ENCODE data around the gene LMAN2. TPM values are rescaled to one million over a fixed set of nuclear protein-coding genes. Genes with fewer than 3 reads are reported as not detected.

LMAN2 gene
- total and polyA plus RNA-seq, 10 donors = 50.1 to 211 (median 98.1) TPM

DNA sequence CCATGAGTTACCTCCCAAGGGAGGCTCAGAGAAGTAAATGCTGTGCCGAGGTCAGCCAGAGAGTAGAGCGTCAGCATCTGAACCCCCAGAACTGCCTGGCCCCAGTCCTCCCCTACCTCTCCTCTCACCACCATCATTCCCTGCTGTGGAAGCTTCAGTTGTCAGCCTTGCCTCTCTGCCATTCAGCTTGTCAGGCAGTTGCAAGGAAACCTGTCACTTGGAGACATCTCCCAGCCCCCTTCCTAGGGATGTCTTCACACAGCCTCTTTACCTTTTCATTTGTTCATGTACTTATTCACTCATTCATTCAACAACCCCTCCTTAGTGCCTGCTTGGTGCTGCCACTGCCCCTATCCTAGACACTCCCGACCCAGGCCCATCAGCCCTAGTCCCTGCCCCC, 8.4 kb upstream of the LMAN2 start:
- Histone ChIP-seq H3K4me1 (peaks cover 44 to 100% (median 85%) of the 10 kb centered on the region in 6 donors), H3K4me3 (peak overlapping the region in 3 of 8 donors; percentile 67 to 97 (median 85))
- DNase-seq = no peak

DNA sequence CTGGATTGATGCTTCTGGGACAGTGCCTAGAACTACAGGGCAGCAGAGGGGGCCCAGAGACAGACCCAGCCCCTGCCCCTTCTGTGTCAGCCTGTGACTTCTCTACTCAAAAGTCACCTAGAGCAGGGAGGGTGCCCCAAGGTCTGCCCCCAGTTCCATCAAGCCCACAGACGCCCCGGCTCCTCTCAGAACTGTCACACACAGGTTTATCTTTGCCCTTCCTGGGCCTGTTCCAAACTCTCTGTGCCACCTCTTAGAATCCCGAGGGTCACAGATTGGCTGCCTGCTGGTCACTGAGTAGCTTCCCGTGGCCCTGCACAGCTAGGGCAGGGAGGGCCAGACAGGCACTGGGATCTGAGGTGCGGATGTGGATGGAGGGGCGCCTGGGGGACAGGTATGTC, 8.0 kb upstream of the LMAN2 start:
- intact Hi-C loops (cut with DNase I; ENCODE audit: low total_unique reads) = no loop called here
- Histone ChIP-seq H3K4me1 (peaks cover 44 to 100% (median 83%) of the 10 kb centered on the region in 6 donors), H3K36me3 (no peaks in the 10 kb centered on the region), H3K27ac (peak overlapping the region in 4 of 8 donors; percentile 89 to 92 (median 90)), H3K4me3 (peak overlapping the region in 4 of 8 donors; percentile 67 to 97 (median 84)), H3K27me3 (replicated peaks in 1 of 7) (no peaks in the 10 kb centered on the region), H3K9me3 (peaks cover 0 to 5% (median 0%) of the 10 kb centered on the region in 8 donors)
- no peak for DNase-seq
- no peak for TF ChIP-seq POLR2AphosphoS5 (IDR thresholded peaks at IDR 0.05)
- TF ChIP-seq, protein P1, sequence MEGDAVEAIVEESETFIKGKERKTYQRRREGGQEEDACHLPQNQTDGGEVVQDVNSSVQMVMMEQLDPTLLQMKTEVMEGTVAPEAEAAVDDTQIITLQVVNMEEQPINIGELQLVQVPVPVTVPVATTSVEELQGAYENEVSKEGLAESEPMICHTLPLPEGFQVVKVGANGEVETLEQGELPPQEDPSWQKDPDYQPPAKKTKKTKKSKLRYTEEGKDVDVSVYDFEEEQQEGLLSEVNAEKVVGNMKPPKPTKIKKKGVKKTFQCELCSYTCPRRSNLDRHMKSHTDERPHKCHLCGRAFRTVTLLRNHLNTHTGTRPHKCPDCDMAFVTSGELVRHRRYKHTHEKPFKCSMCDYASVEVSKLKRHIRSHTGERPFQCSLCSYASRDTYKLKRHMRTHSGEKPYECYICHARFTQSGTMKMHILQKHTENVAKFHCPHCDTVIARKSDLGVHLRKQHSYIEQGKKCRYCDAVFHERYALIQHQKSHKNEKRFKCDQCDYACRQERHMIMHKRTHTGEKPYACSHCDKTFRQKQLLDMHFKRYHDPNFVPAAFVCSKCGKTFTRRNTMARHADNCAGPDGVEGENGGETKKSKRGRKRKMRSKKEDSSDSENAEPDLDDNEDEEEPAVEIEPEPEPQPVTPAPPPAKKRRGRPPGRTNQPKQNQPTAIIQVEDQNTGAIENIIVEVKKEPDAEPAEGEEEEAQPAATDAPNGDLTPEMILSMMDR (IDR thresholded peaks at IDR 0.05 in 8 of 11, conservative IDR thresholded peaks at IDR 0.05 in 3 of 11) = no peak
- TF ChIP-seq POLR2A (IDR thresholded peaks at IDR 0.05) = no peak
- 71 to 82% (median 80%) methylated on average over 4 to 6 of the region's 6 CpGs for WGBS, 5 donors

More for the DNA sequence above, 8.4 kb upstream of the LMAN2 start:
- H3K9me3 ChIP-seq = peaks cover 0 to 5% (median 0%) of the 10 kb centered on the region in 8 donors
- peaks cover 0 to 3% (median 1%) of the 10 kb centered on the region in 6 donors for H3K36me3 ChIP-seq
- intact Hi-C loops (cut with DNase I; ENCODE audit: low total_unique reads) = loop anchor here (10.0 kb wide), 1 partner anchor 45 kb away; the partner anchor contains the start of gene MXD3
- no peaks in the 10 kb centered on the region for H3K27me3 ChIP-seq (replicated peaks in 1 of 7)
- WGBS, 5 donors = 75 to 92% (median 87%) methylated on average over 2 to 3 of the region's 3 CpGs
- H3K27ac ChIP-seq = peak overlapping the region in 4 of 8 donors; percentile 89 to 92 (median 90)
- TF ChIP-seq POLR2AphosphoS5 (IDR thresholded peaks at IDR 0.05) (no peak), POLR2A (IDR thresholded peaks at IDR 0.05) (no peak)
- TF ChIP-seq, protein P1 (IDR thresholded peaks at IDR 0.05 in 8 of 11, conservative IDR thresholded peaks at IDR 0.05 in 3 of 11) = no peak

DNA sequence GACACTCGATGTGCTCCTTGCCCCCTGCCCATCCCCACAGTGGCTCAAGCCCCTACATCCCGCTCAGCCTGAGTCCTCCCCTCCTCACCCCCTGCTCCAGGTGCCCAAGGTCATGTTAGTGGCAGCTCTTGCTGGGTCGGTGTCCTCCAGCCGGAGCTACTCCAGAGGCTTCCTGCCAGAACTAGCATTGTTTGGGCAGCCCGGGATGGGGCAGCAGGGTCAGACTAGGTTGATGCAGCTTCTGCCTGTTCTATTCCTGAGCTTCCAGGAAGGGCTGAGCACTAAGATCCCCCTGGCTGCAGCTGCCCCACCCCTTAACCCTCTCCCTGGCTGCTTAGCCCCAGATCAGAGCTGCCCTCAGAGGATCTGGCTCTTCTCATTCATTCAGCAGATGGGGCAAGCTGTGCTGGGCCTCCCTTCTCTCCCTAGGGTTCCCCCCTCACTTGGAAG, 6.9 kb upstream of the LMAN2 start:
- intact Hi-C loops (cut with DNase I; ENCODE audit: low total_unique reads) = no loop called here
- Histone ChIP-seq H3K27ac (peak overlapping the region; percentile 81 to 92 (median 88)), H3K4me3 (peak overlapping the region; percentile 67 to 97 (median 87)), H3K4me1 (peaks cover 44 to 100% (median 75%) of the 10 kb centered on the region in 6 donors), H3K36me3 (no peaks in the 10 kb centered on the region), H3K27me3 (replicated peaks in 1 of 7) (no peaks in the 10 kb centered on the region), H3K9me3 (peaks cover 0 to 5% (median 0%) of the 10 kb centered on the region in 8 donors)
- DNase-seq = no peak
- WGBS, 5 donors = 3 to 13% (median 11%) methylated on average over 5 of the region's 5 CpGs
- no peak for TF ChIP-seq POLR2A (IDR thresholded peaks at IDR 0.05)
- no peak for TF ChIP-seq POLR2AphosphoS5 (IDR thresholded peaks at IDR 0.05)
- TF ChIP-seq, protein P1 (IDR thresholded peaks at IDR 0.05 in 8 of 11, conservative IDR thresholded peaks at IDR 0.05 in 3 of 11) = no peak

DNA sequence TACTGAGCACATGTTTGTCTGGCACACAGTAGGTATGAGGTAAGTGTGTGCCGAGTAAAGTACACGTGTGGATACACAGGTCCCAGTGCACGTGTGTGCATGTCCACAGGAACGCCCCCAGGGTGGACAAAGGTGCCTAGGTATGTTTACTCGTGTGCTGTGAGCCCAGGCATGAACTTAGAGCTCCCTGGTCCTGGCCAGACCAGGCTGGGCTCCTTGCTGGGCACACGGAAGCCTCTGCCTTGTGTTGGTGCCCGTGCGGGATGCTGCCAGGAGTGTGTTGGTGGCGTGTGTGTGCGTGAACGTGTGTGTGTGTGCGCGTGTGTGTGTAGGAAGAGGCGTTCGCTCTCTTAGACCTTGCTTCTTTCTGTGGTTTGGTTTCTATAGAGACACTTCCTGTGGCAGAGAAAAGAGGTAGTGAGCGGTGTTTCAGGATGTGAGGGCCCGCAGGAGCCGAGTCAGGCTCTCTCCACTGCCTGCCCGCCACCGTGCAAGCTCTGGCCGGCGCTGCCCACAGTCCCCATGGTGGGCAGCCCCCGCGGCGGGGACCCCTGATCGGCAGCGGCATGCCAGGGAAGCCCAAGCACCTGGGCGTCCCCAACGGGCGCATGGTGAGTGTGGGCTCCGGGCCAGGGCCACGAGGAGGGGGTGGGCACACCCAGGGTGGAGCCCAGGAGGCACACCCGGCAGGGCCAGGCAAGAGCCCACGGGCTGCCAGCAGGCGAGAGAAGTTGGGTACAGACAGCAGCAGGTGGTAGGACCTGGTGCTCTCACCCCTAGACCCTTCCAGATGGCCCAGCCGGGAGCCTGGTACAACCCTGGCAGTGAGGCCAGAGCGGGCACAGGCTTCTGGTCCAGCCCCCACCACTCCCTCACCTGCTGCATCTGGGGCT, 6.2 kb upstream of the LMAN2 start, which contains the start of gene RGS14:
RGS14 (plus strand) TSS at position 466 of the 893 bp plus-strand sequence; CDS start at position 567, 101 bp downstream.
- Histone ChIP-seq H3K4me3 (peak within 1 kb of the TSS; percentile 67 to 97 (median 87)), H3K27ac (peak within 1 kb of the TSS; percentile 81 to 92 (median 88)), H3K27me3 (replicated peaks in 1 of 7) (no peaks in the 10 kb centered on the region), H3K4me1 (peaks cover 44 to 100% (median 71%) of the 10 kb centered on the region in 6 donors), H3K9me3 (peaks cover 0 to 5% (median 0%) of the 10 kb centered on the region in 8 donors), H3K36me3 (no peaks in the 10 kb centered on the region)
- 1 to 8% (median 4%) methylated on average over 18 to 37 of the region's 37 CpGs for WGBS, 5 donors
- peak; percentile 94 for DNase-seq
- TF ChIP-seq POLR2AphosphoS5 (IDR thresholded peaks at IDR 0.05) (peak; percentile 78 to 85 (median 83)), POLR2A (IDR thresholded peaks at IDR 0.05) (no peak)
- TF ChIP-seq, protein P1 (IDR thresholded peaks at IDR 0.05 in 8 of 11, conservative IDR thresholded peaks at IDR 0.05 in 3 of 11) = no peak
- intact Hi-C loops (cut with DNase I; ENCODE audit: low total_unique reads) = no loop called here
